DND-41 (cell line): ENCODE results near the gene HEXIM2.

ENCODE experiments used
- ATAC-seq: fragments of 200-7000 bp; cut with Tn5 transposase; 3 replicates; pipeline ENCODE4 v1.9.1; 2021; ENCODE audit warnings: low read depth; ENCODE audit not compliant: insufficient read depth
- DNase-seq: peaks from one replicate; pipeline ENCODE4 v3.0.0-alpha.2; 2020
- H2AFZ ChIP-seq: 2 replicates; pipeline ENCODE4 v1.6.0; 2012; ENCODE audit warnings: low read depth, low read length
- H3K27ac ChIP-seq: 2 replicates; pipeline ENCODE4 v1.5.1; 2012; ENCODE audit warnings: low read length, inconsistent platforms
- H3K27me3 ChIP-seq: fragments of 200-600 bp; sonication (generic); 2 replicates; pipeline ENCODE4 v1.6.0; 2012; ENCODE audit warnings: low read length, mild to moderate bottlenecking, inconsistent platforms; ENCODE audit not compliant: insufficient read depth, poor library complexity
- H3K36me3 ChIP-seq: 2 replicates; pipeline ENCODE4 v1.5.1; 2012; ENCODE audit warnings: low read length, inconsistent platforms; ENCODE audit not compliant: insufficient read depth
- H3K4me1 ChIP-seq: 2 replicates; pipeline ENCODE4 v1.5.1; 2012; ENCODE audit warnings: mild to moderate bottlenecking, low read length; ENCODE audit not compliant: insufficient read depth
- H3K4me2 ChIP-seq: 2 replicates; pipeline ENCODE4 v1.6.0; 2012; ENCODE audit warnings: mild to moderate bottlenecking, moderate library complexity, low read length, inconsistent platforms; ENCODE audit not compliant: insufficient read depth
- H3K4me3 ChIP-seq, 2 experiments: fragments of 200-600 bp in 1 of 2; shearing (Covaris generic) in 1 of 2; 2 replicates each; pipeline ENCODE4 v1.5.1; 2012 to 2016; ENCODE audit warnings: inconsistent platforms in 2 of 2, low read length in 2 of 2, mild to moderate bottlenecking in 2 of 2, low read depth in 1 of 2, moderate library complexity in 1 of 2
- H3K79me2 ChIP-seq: 2 replicates; pipeline ENCODE4 v1.6.0; 2012; ENCODE audit warnings: low read length, inconsistent platforms; ENCODE audit not compliant: insufficient read depth
- H3K9ac ChIP-seq: 2 replicates; pipeline ENCODE4 v1.6.0; 2012; ENCODE audit warnings: low read depth, mild to moderate bottlenecking, inconsistent platforms, low read length, moderate library complexity
- H3K9me3 ChIP-seq: 2 replicates; pipeline ENCODE4 v1.5.1; 2012; ENCODE audit warnings: low read length, moderate library complexity, mild to moderate bottlenecking, inconsistent platforms; ENCODE audit not compliant: insufficient read depth, severe bottlenecking
- H4K20me1 ChIP-seq: 2 replicates; pipeline ENCODE4 v1.6.0; 2012; ENCODE audit warnings: low read length; ENCODE audit not compliant: insufficient read depth
- EZH2 ChIP-seq: IDR thresholded peaks from 3 replicates; pipeline ENCODE4 v1.6.1; 2012; ENCODE audit warnings: borderline replicate concordance, low read depth, mild to moderate bottlenecking, moderate library complexity, low read length, inconsistent platforms; ENCODE audit not compliant: severe bottlenecking
- TF ChIP-seq, protein P1 (sequence below): IDR thresholded peaks from 2 replicates; pipeline ENCODE4 v1.5.1; 2012; ENCODE audit warnings: borderline replicate concordance, low read length, moderate library complexity, mild to moderate bottlenecking; ENCODE audit not compliant: poor library complexity, severe bottlenecking; ENCODE audit errors: extremely low read depth

The HEXIM2 gene

DNA sequence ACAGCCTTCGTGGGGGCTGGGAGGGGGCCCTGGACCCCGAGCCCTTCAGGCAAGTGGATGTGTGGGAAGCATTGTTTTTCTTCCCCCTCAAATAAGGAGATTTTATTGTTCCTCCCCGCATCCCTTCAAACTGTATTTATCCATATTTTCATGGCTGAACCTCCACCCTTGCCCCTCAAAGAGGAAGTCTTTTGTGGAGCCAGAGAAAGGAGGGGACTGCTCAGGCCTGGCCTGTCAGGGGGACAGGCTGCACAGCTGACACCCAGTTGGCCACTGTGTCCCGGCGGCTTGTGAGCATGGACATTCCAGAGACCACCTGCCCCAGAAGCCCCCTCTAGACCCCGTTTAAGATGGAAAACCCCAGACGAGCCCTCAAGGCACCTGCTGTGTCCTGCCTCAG is 15.9 kb downstream of the HEXIM2 start:
- Histone ChIP-seq H3K4me2 (no peak overlapping the region), H3K4me3 (no peak overlapping the region), H3K27ac (no peak overlapping the region), H3K4me1 (peaks cover 12% of the 10 kb centered on the region), H4K20me1 (no peaks in the 10 kb centered on the region), H2AFZ (no peak overlapping the region), H3K9ac (no peak overlapping the region), H3K27me3 (no peaks in the 10 kb centered on the region), H3K79me2 (no peaks in the 10 kb centered on the region), H3K36me3 (no peaks in the 10 kb centered on the region), H3K9me3 (no peaks in the 10 kb centered on the region)
- TF ChIP-seq EZH2: no peak
- TF ChIP-seq, protein P1, sequence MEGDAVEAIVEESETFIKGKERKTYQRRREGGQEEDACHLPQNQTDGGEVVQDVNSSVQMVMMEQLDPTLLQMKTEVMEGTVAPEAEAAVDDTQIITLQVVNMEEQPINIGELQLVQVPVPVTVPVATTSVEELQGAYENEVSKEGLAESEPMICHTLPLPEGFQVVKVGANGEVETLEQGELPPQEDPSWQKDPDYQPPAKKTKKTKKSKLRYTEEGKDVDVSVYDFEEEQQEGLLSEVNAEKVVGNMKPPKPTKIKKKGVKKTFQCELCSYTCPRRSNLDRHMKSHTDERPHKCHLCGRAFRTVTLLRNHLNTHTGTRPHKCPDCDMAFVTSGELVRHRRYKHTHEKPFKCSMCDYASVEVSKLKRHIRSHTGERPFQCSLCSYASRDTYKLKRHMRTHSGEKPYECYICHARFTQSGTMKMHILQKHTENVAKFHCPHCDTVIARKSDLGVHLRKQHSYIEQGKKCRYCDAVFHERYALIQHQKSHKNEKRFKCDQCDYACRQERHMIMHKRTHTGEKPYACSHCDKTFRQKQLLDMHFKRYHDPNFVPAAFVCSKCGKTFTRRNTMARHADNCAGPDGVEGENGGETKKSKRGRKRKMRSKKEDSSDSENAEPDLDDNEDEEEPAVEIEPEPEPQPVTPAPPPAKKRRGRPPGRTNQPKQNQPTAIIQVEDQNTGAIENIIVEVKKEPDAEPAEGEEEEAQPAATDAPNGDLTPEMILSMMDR: no peak
- DNase-seq (no peak), ATAC-seq (no peak)

- H3K79me2 ChIP-seq: no peaks in the 10 kb centered on the region
- H4K20me1 ChIP-seq: no peaks in the 10 kb centered on the region
- no peak overlapping the region for H3K4me3 ChIP-seq
- H3K9me3 ChIP-seq: no peaks in the 10 kb centered on the region
- H3K27me3 ChIP-seq: no peaks in the 10 kb centered on the region
- TF ChIP-seq EZH2: no peak
- TF ChIP-seq, protein P1: no peak
- DNase-seq (no peak), ATAC-seq (no peak)
- H2AFZ ChIP-seq: no peak overlapping the region
- H3K9ac ChIP-seq: no peak overlapping the region
- H3K27ac ChIP-seq: no peak overlapping the region
- no peaks in the 10 kb centered on the region for H3K4me1 ChIP-seq
- no peak overlapping the region for H3K4me2 ChIP-seq
- H3K36me3 ChIP-seq: no peaks in the 10 kb centered on the region
Observed at GRCh38 chr17:45184144-45184543, 22.5 kb downstream of the HEXIM2 start.

- Histone ChIP-seq H3K4me1 (no peaks in the 10 kb centered on the region), H3K36me3 (no peaks in the 10 kb centered on the region), H3K9me3 (no peaks in the 10 kb centered on the region), H3K27ac (no peak overlapping the region), H3K79me2 (no peaks in the 10 kb centered on the region), H2AFZ (no peak overlapping the region), H3K9ac (no peak overlapping the region), H3K4me2 (no peak overlapping the region), H3K4me3 (no peak overlapping the region), H4K20me1 (no peaks in the 10 kb centered on the region), H3K27me3 (no peaks in the 10 kb centered on the region)
- DNase-seq: no peak
- TF ChIP-seq EZH2: no peak
- no peak for ATAC-seq
Observed at GRCh38 chr17:45186801-45187354, 25.2 kb downstream of the HEXIM2 start.

DNA sequence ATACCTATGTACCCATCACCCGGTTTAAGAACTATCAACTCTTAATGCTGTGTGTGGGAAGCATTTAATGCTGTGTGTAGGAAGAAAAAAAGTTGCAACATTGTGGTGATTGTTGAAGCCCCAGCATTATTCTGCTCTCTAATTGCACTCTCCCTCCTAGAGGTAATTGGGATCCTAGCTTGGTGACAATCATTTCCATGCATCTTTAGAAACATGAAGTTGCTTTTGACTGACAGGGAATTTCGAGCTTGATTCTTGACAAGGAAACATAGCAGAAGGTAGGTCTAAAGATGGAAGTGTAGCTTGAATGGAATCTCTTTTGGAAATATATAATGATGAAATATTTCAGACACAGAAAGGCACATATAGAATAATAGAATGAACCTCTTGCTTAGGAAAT is 27.3 kb downstream of the HEXIM2 start:
- Histone ChIP-seq H3K4me2 (no peak overlapping the region), H3K36me3 (no peaks in the 10 kb centered on the region), H2AFZ (no peak overlapping the region), H3K27me3 (no peaks in the 10 kb centered on the region), H4K20me1 (no peaks in the 10 kb centered on the region), H3K9me3 (no peaks in the 10 kb centered on the region), H3K4me1 (no peaks in the 10 kb centered on the region), H3K79me2 (no peaks in the 10 kb centered on the region), H3K27ac (no peak overlapping the region), H3K9ac (no peak overlapping the region), H3K4me3 (no peak overlapping the region)
- TF ChIP-seq, protein P1: no peak
- no peak for TF ChIP-seq EZH2
- ATAC-seq (no peak), DNase-seq (no peak)
